RWPE2 (cell line): ENCODE measurements around the gene PI16.
A peak's percentile ranks its signal among the peaks of the same experiment; 100 is the strongest.

Experiments used
- ATAC-seq: fragments of 200-7000 bp; cut with Tn5 transposase; 3 replicates; pipeline ENCODE4 v1.9.1; 2021; ENCODE audit warnings: low read depth
- DNase-seq: peaks from one replicate; pipeline ENCODE4 v3.0.0-alpha.2; 2020; ENCODE audit warnings: low spot score
- H3K27ac ChIP-seq: fragments of 450-650 bp; 2 replicates; pipeline ENCODE4 v1.5.1; 2017; ENCODE audit warnings: mild to moderate bottlenecking; ENCODE audit not compliant: poor library complexity, severe bottlenecking
- H3K27me3 ChIP-seq: fragments of 250-450 bp; sonication (Bioruptor Pico); 2 replicates; pipeline ENCODE4 v1.5.1; 2021; ENCODE audit warnings: mild to moderate bottlenecking, moderate library complexity; ENCODE audit not compliant: insufficient read depth, poor library complexity, severe bottlenecking
- H3K36me3 ChIP-seq: fragments of 250-450 bp; sonication (Bioruptor Pico); 2 replicates; pipeline ENCODE4 v1.5.1; 2020; ENCODE audit warnings: low read depth, mild to moderate bottlenecking, moderate library complexity
- H3K4me1 ChIP-seq: fragments of 250-450 bp; sonication (Bioruptor Pico); 2 replicates; pipeline ENCODE4 v1.5.1; 2021; ENCODE audit warnings: mild to moderate bottlenecking, moderate library complexity; ENCODE audit not compliant: insufficient read depth, poor library complexity, severe bottlenecking
- H3K4me3 ChIP-seq: fragments of 250-450 bp; sonication (Bioruptor Pico); 2 replicates; pipeline ENCODE4 v1.5.1; 2021; ENCODE audit warnings: mild to moderate bottlenecking, moderate library complexity; ENCODE audit not compliant: severe bottlenecking
- H3K9me3 ChIP-seq: fragments of 250-450 bp; sonication (Bioruptor Pico); 2 replicates; pipeline ENCODE4 v1.5.1; 2021; ENCODE audit warnings: mild to moderate bottlenecking, moderate library complexity; ENCODE audit not compliant: severe bottlenecking
- CTCF ChIP-seq: fragments of 450-650 bp; IDR thresholded peaks from one replicate; pipeline ENCODE4 v1.5.1; 2017; ENCODE audit warnings: mild to moderate bottlenecking, moderate library complexity; ENCODE audit not compliant: poor library complexity, severe bottlenecking

Gene PI16

GRCh38 chr6:36984581-36985416 lies 30.3 kb downstream of the PI16 start:
- H3K36me3 ChIP-seq, result peaks cover 13% of the 10 kb centered on the region; the same call in 1 of the 2 replicates
- H3K4me3 ChIP-seq, result peak overlapping the region; percentile 96
- peak; percentile 24; the same call in 2 of the 3 replicates for ATAC-seq
- H3K9me3 ChIP-seq, result no peaks in the 10 kb centered on the region
- no peaks in the 10 kb centered on the region for H3K27me3 ChIP-seq
- no peak for DNase-seq
- H3K4me1 ChIP-seq, result peaks cover 8% of the 10 kb centered on the region
- TF ChIP-seq CTCF, result no peak
- peak overlapping the region; percentile 47 for H3K27ac ChIP-seq

- no peak for DNase-seq
- TF ChIP-seq CTCF, result no peak
- no peaks in the 10 kb centered on the region for H3K9me3 ChIP-seq
Measured at GRCh38 chr6:36985417-36985807, 30.9 kb downstream of the PI16 start.

GRCh38 chr6:36985808-36986703 lies 31.5 kb downstream of the PI16 start, which contains the start of gene MTCH1:
MTCH1 (minus strand) TSS chr6:36986196; CDS start chr6:36986173, 23 bp downstream.
- Histone ChIP-seq H3K9me3 (no peaks in the 10 kb centered on the region), H3K27ac (peak within 1 kb of the TSS; percentile 47), H3K27me3 (no peaks in the 10 kb centered on the region), H3K4me3 (peak within 1 kb of the TSS; percentile 96), H3K4me1 (peaks cover 8% of the 10 kb centered on the region), H3K36me3 (peaks cover 5% of the 10 kb centered on the region; the same call in 1 of the 2 replicates)
- no peak for TF ChIP-seq CTCF
- ATAC-seq (peak; percentile 85), DNase-seq (peak; percentile 82)

More at GRCh38 chr6:36985417-36985807, 30.9 kb downstream of the PI16 start:
- Histone ChIP-seq H3K27me3 (no peaks in the 10 kb centered on the region), H3K36me3 (peaks cover 9% of the 10 kb centered on the region; the same call in 1 of the 2 replicates), H3K4me1 (peaks cover 8% of the 10 kb centered on the region), H3K4me3 (peak overlapping the region; percentile 96), H3K27ac (peak overlapping the region; percentile 47)
- ATAC-seq, result no peak

GRCh38 chr6:36986704-36987047 lies 32.1 kb downstream of the PI16 start:
- no peak for TF ChIP-seq CTCF
- ATAC-seq (peak; percentile 17; the same call in 2 of the 3 replicates), DNase-seq (no peak)
- Histone ChIP-seq H3K36me3 (peaks cover 4% of the 10 kb centered on the region; the same call in 1 of the 2 replicates), H3K4me3 (peak overlapping the region; percentile 96), H3K27ac (peak overlapping the region; percentile 47), H3K9me3 (no peaks in the 10 kb centered on the region), H3K4me1 (peaks cover 8% of the 10 kb centered on the region), H3K27me3 (no peaks in the 10 kb centered on the region)
